DOHH2 (cell line): Measurements from ENCODE around the gene MARK4.

Source experiments
- H3F3A ChIP-seq: fragments of 200-600 bp; sonication (generic), shearing (Covaris generic); 2 replicates; pipeline ENCODE4 v1.6.0; 2016; ENCODE audit warnings: antibody characterized with exemption, mild to moderate bottlenecking; ENCODE audit not compliant: control insufficient read depth, insufficient read depth
- H3K27ac ChIP-seq: fragments of 200-600 bp; sonication (generic); 2 replicates; pipeline ENCODE4 v1.5.1; 2014; ENCODE audit warnings: low read depth, mild to moderate bottlenecking, low read length, moderate library complexity
- H3K27me3 ChIP-seq: fragments of 200-600 bp; sonication (generic); 2 replicates; pipeline ENCODE4 v1.6.1; 2014; ENCODE audit warnings: mild to moderate bottlenecking, low read length, mixed read lengths; ENCODE audit not compliant: control insufficient read depth
- H3K36me3 ChIP-seq: fragments of 200-600 bp; sonication (generic); 2 replicates; pipeline ENCODE4 v1.6.1; 2014; ENCODE audit warnings: mild to moderate bottlenecking, low read length, moderate library complexity, mixed read lengths; ENCODE audit not compliant: control insufficient read depth
- H3K4me1 ChIP-seq: fragments of 200-600 bp; sonication (generic); 2 replicates; pipeline ENCODE4 v1.6.1; 2014; ENCODE audit warnings: mild to moderate bottlenecking, low read length, mixed read lengths; ENCODE audit not compliant: control insufficient read depth
- H3K4me2 ChIP-seq: fragments of 200-600 bp; sonication (generic); 2 replicates; pipeline ENCODE4 v1.6.0; 2014; ENCODE audit warnings: mild to moderate bottlenecking, low read length, moderate library complexity
- H3K4me3 ChIP-seq: fragments of 200-600 bp; sonication (generic); 2 replicates; pipeline ENCODE4 v1.5.1; 2014; ENCODE audit warnings: mild to moderate bottlenecking, low read length, mixed read lengths
- H3K79me2 ChIP-seq: fragments of 200-600 bp; sonication (generic); 2 replicates; pipeline ENCODE4 v1.6.1; 2014; ENCODE audit warnings: mild to moderate bottlenecking, low read length, mixed read lengths; ENCODE audit not compliant: control insufficient read depth
- H3K9me2 ChIP-seq: fragments of 200-600 bp; sonication (generic); replicated peaks from 2 replicates; pipeline ENCODE4 v1.6.1; 2014; ENCODE audit warnings: mild to moderate bottlenecking, low read length, mixed read lengths; ENCODE audit not compliant: control insufficient read depth
- H3K9me3 ChIP-seq: fragments of 200-600 bp; sonication (generic); 2 replicates; pipeline ENCODE4 v1.6.1; 2014; ENCODE audit warnings: antibody characterized with exemption, low read length, mixed read lengths; ENCODE audit not compliant: control insufficient read depth, insufficient read depth
- H4K20me1 ChIP-seq: fragments of 200-600 bp; sonication (generic); 2 replicates; pipeline ENCODE4 v1.6.0; 2014; ENCODE audit warnings: low read depth, mild to moderate bottlenecking, antibody characterized with exemption, low read length, moderate library complexity; ENCODE audit not compliant: control insufficient read depth, insufficient read depth
- EZH2phosphoT487 ChIP-seq: fragments of 200-600 bp; sonication (generic); IDR thresholded peaks from 2 replicates; pipeline ENCODE4 v1.6.1; 2017; ENCODE audit warnings: borderline replicate concordance, mild to moderate bottlenecking, antibody characterized with exemption, low read length, moderate library complexity, mixed read lengths
- TF ChIP-seq, protein P1 (sequence below): fragments of 200-600 bp; sonication (generic); IDR thresholded peaks from one replicate; pipeline ENCODE4 v1.5.1; 2014; ENCODE audit warnings: antibody characterized with exemption, mild to moderate bottlenecking, low read depth, low read length; ENCODE audit not compliant: poor library complexity, severe bottlenecking

The MARK4 gene

DNA sequence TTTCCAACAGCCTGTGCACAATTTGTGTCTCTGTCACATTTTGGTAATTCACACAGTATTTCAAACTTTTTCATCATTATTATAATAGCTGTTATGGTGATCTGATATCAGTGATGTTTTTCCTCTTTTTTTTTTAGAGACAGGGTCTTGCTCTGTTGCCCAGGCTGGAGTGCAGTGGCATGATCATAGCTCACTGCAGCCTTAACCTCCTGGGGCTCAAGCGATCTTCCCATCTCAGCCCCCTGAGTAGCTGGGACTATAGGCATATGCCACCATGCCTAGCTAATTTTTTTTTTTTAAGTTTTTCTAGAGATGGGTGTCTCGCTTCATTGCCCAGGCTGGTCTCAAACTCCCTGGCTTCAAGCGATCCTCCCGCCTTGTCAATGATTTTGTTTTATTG, 5.8 kb downstream of the MARK4 start:
- no peak overlapping the region for H3K4me2 ChIP-seq
- H3K27me3 ChIP-seq: no peaks in the 10 kb centered on the region
- no peaks in the 10 kb centered on the region for H4K20me1 ChIP-seq
- H3K4me3 ChIP-seq: no peak overlapping the region
- H3K4me1 ChIP-seq: peaks cover 13% of the 10 kb centered on the region
- no peaks in the 10 kb centered on the region for H3K36me3 ChIP-seq
- peaks cover 6% of the 10 kb centered on the region; the same call in 1 of the 2 replicates for H3K79me2 ChIP-seq
- H3F3A ChIP-seq: no peaks in the 10 kb centered on the region
- TF ChIP-seq EZH2phosphoT487: no peak
- TF ChIP-seq, protein P1, sequence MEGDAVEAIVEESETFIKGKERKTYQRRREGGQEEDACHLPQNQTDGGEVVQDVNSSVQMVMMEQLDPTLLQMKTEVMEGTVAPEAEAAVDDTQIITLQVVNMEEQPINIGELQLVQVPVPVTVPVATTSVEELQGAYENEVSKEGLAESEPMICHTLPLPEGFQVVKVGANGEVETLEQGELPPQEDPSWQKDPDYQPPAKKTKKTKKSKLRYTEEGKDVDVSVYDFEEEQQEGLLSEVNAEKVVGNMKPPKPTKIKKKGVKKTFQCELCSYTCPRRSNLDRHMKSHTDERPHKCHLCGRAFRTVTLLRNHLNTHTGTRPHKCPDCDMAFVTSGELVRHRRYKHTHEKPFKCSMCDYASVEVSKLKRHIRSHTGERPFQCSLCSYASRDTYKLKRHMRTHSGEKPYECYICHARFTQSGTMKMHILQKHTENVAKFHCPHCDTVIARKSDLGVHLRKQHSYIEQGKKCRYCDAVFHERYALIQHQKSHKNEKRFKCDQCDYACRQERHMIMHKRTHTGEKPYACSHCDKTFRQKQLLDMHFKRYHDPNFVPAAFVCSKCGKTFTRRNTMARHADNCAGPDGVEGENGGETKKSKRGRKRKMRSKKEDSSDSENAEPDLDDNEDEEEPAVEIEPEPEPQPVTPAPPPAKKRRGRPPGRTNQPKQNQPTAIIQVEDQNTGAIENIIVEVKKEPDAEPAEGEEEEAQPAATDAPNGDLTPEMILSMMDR: no peak
- H3K9me3 ChIP-seq: no peaks in the 10 kb centered on the region
- H3K27ac ChIP-seq: no peak overlapping the region
- H3K9me2 ChIP-seq: no peaks in the 10 kb centered on the region

DNA sequence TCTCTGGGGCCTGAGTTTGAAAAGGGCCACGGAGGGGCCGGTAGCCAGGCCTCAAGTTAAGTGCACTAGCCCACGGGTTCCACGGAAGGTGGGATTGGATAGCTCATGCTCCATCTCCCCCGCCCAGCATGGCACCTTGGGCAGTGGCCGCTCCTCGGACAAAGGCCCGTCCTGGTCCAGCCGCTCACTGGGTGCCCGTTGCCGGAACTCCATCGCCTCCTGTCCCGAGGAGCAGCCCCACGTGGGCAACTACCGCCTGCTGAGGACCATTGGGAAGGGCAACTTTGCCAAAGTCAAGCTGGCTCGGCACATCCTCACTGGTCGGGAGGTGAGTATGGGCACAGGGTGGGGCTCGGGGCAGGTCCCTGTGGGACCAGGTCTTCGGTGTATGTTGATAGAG, 7.8 kb downstream of the MARK4 start:
- H3K27me3 ChIP-seq: no peaks in the 10 kb centered on the region
- H3K4me3 ChIP-seq: no peak overlapping the region
- H3K4me1 ChIP-seq: peaks cover under 1% of the 10 kb centered on the region; the same call in 1 of the 2 replicates
- no peaks in the 10 kb centered on the region for H3F3A ChIP-seq
- H3K27ac ChIP-seq: no peak overlapping the region
- no peaks in the 10 kb centered on the region for H3K36me3 ChIP-seq
- H3K4me2 ChIP-seq: no peak overlapping the region
- TF ChIP-seq, protein P1: no peak
- TF ChIP-seq EZH2phosphoT487: no peak
- H4K20me1 ChIP-seq: no peaks in the 10 kb centered on the region
- H3K9me3 ChIP-seq: no peaks in the 10 kb centered on the region
- H3K79me2 ChIP-seq: no peaks in the 10 kb centered on the region
- no peaks in the 10 kb centered on the region for H3K9me2 ChIP-seq

DNA sequence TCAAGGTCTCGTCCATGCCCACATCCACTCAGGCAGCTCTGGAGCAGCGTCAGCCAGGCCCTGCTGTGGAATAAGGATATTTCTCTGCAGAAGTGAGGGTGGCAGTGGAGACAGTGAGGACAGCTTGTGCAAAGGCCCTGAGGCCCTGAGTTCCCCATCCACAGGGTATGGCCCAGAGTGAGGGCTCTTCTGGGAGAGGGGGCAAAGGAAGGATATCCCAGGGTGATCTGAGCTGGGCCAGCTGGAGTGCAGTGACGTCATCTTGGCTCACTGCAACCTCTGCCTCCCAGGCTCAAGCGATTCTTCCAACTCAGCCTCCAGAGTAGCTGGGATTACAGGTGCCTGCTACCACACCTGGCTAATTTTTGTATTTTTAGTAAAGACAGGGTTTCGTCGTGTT, 11.5 kb downstream of the MARK4 start:
- no peaks in the 10 kb centered on the region for H3K4me1 ChIP-seq
- no peak overlapping the region for H3K27ac ChIP-seq
- no peaks in the 10 kb centered on the region for H3K36me3 ChIP-seq
- H3F3A ChIP-seq: no peaks in the 10 kb centered on the region
- no peak overlapping the region for H3K4me2 ChIP-seq
- H4K20me1 ChIP-seq: no peaks in the 10 kb centered on the region
- H3K79me2 ChIP-seq: no peaks in the 10 kb centered on the region
- no peak overlapping the region for H3K4me3 ChIP-seq
- TF ChIP-seq, protein P1: no peak
- TF ChIP-seq EZH2phosphoT487: no peak
- H3K9me3 ChIP-seq: no peaks in the 10 kb centered on the region
- no peaks in the 10 kb centered on the region for H3K27me3 ChIP-seq
- no peaks in the 10 kb centered on the region for H3K9me2 ChIP-seq

DNA sequence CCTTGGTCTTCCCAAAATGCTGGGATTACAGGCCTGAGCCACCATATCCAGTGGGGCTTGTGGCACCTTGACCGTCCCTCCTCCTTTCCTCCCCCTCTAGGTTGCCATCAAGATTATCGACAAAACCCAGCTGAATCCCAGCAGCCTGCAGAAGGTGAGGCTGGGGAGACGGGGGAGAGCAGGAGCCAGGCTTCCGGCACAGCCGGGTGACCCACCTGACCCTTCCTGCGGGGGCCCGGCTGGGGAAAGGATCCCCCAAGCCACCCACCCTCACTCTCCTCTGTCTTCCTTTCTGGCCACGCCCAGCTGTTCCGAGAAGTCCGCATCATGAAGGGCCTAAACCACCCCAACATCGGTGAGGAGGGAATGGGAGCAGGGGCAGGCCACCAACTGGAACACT, 11.9 kb downstream of the MARK4 start:
- Histone ChIP-seq H3K4me3 (no peak overlapping the region), H3F3A (no peaks in the 10 kb centered on the region), H3K9me3 (no peaks in the 10 kb centered on the region), H3K9me2 (no peaks in the 10 kb centered on the region), H3K4me1 (no peaks in the 10 kb centered on the region), H3K27ac (no peak overlapping the region), H4K20me1 (no peaks in the 10 kb centered on the region), H3K79me2 (no peaks in the 10 kb centered on the region), H3K36me3 (no peaks in the 10 kb centered on the region), H3K27me3 (no peaks in the 10 kb centered on the region), H3K4me2 (no peak overlapping the region)
- TF ChIP-seq EZH2phosphoT487: no peak
- TF ChIP-seq, protein P1: no peak
